CD14-positive monocyte (primary cell): Measurements from ENCODE around the gene GLMP. TPM values are rescaled to one million over a fixed set of nuclear protein-coding genes. Genes with fewer than 3 reads are reported as not detected.

Experiments
- DNase-seq, 3 donors: peaks; one replicate each; pipeline ENCODE4 v3.0.0-alpha.2; 2011 to 2022
- H2AFZ ChIP-seq: 2 replicates; pipeline ENCODE4 v1.6.0; 2012; ENCODE audit warnings: mild to moderate bottlenecking, low read depth, low read length, inconsistent platforms; ENCODE audit not compliant: insufficient read depth, poor library complexity, severe bottlenecking
- H3K27ac ChIP-seq, 2 donors: 1 replicate in 1 of 2; 2 replicates in 1 of 2; pipeline ENCODE4 v1.5.1; 2012 to 2013; ENCODE audit warnings: low read length in 2 of 2, control low read depth in 1 of 2, inconsistent platforms in 1 of 2, low read depth in 1 of 2, mild to moderate bottlenecking in 1 of 2
- H3K27me3 ChIP-seq, 2 donors: one replicate each; pipeline versions ENCODE4 v1.6.0 to v1.6.1; 2011 to 2013; ENCODE audit warnings: low read length in 2 of 2; ENCODE audit not compliant: control insufficient read depth in 2 of 2, insufficient read depth in 2 of 2
- H3K36me3 ChIP-seq, 2 donors: replicated peaks in 1 of 2; 1 replicate in 1 of 2; 2 replicates in 1 of 2; pipeline versions ENCODE4 v1.5.1 to v1.6.1; 2012 to 2013; ENCODE audit warnings: low read length in 2 of 2, control low read depth in 1 of 2, inconsistent platforms in 1 of 2, mild to moderate bottlenecking in 1 of 2; ENCODE audit not compliant: insufficient read depth in 2 of 2, control insufficient read depth in 1 of 2
- H3K4me1 ChIP-seq, 2 donors: 1 replicate in 1 of 2; 2 replicates in 1 of 2; pipeline versions ENCODE4 v1.5.1 to v1.6.1; 2012 to 2013; ENCODE audit warnings: low read length in 2 of 2, control low read depth in 1 of 2, inconsistent platforms in 1 of 2, mild to moderate bottlenecking in 1 of 2, moderate library complexity in 1 of 2; ENCODE audit not compliant: insufficient read depth in 2 of 2, control insufficient read depth in 1 of 2
- H3K4me2 ChIP-seq: replicated peaks from 2 replicates; pipeline ENCODE3; 2012; ENCODE audit warnings: low read length, moderate library complexity, mild to moderate bottlenecking; ENCODE audit not compliant: poor library complexity, severe bottlenecking; ENCODE audit errors: extremely low read depth
- H3K4me3 ChIP-seq, 3 experiments: fragments of 200-600 bp in 1 of 3; sonication (generic) in 1 of 3; replicated peaks in 1 of 3; 1 replicate in 2 of 3; 2 replicates in 1 of 3; pipeline ENCODE4 v1.5.1; 2011 to 2013; ENCODE audit warnings: low read length in 3 of 3, mild to moderate bottlenecking in 3 of 3, control low read depth in 2 of 3, low read depth in 2 of 3, inconsistent platforms in 1 of 3, moderate library complexity in 1 of 3
- H3K79me2 ChIP-seq: 2 replicates; pipeline ENCODE4 v1.6.0; 2012; ENCODE audit warnings: mild to moderate bottlenecking, control low read depth, inconsistent platforms, low read length, moderate library complexity; ENCODE audit not compliant: insufficient read depth
- H3K9ac ChIP-seq: 2 replicates; pipeline ENCODE4 v1.6.0; 2017; ENCODE audit warnings: low read length, mild to moderate bottlenecking; ENCODE audit not compliant: insufficient read depth, poor library complexity, severe bottlenecking
- H3K9me3 ChIP-seq, 2 donors: replicated peaks in 1 of 2; 1 replicate in 1 of 2; 2 replicates in 1 of 2; pipeline versions ENCODE4 v1.5.1 to v1.6.1; 2012 to 2013; ENCODE audit warnings: low read length in 2 of 2, control low read depth in 1 of 2; ENCODE audit not compliant: control insufficient read depth in 1 of 2, insufficient read depth in 1 of 2
- H4K20me1 ChIP-seq: 2 replicates; pipeline ENCODE4 v1.6.0; 2012; ENCODE audit warnings: mild to moderate bottlenecking, low read length, control low read depth, moderate library complexity; ENCODE audit not compliant: insufficient read depth
- H3K27ac Mint-ChIP-seq, 7 donors: one replicate each; pipeline ENCODE4 v1.8.0; 2020; ENCODE audit warnings: mild to moderate bottlenecking in 7 of 7, mixed read lengths in 7 of 7, moderate library complexity in 6 of 7, inconsistent platforms in 2 of 7
- H3K27me3 Mint-ChIP-seq, 3 donors: one replicate each; pipeline ENCODE4 v1.8.0; 2021 to 2022; ENCODE audit warnings: low read depth in 3 of 3, mild to moderate bottlenecking in 3 of 3, mixed read lengths in 3 of 3, moderate library complexity in 3 of 3, inconsistent platforms in 1 of 3
- H3K36me3 Mint-ChIP-seq, 2 donors: one replicate each; pipeline ENCODE4 v1.8.0; 2020; ENCODE audit warnings: mixed read lengths in 2 of 2, inconsistent platforms in 1 of 2, mild to moderate bottlenecking in 1 of 2
- H3K4me1 Mint-ChIP-seq: one replicate; pipeline ENCODE4 v1.8.0; 2020; ENCODE audit warnings: mild to moderate bottlenecking, mixed read lengths
- H3K4me3 Mint-ChIP-seq, 2 donors: one replicate each; pipeline ENCODE4 v1.8.0; 2020; ENCODE audit warnings: mild to moderate bottlenecking in 2 of 2, mixed read lengths in 2 of 2, moderate library complexity in 1 of 2
- H3K9me3 Mint-ChIP-seq, 7 donors: one replicate each; pipeline ENCODE4 v1.8.0; 2020 to 2022; ENCODE audit warnings: mixed read lengths in 7 of 7, mild to moderate bottlenecking in 6 of 7, moderate library complexity in 6 of 7, inconsistent platforms in 2 of 7
- CTCF ChIP-seq: fragments of 200-600 bp; IDR thresholded peaks from one replicate; pipeline ENCODE4 v1.8.0; 2022; ENCODE audit warnings: antibody characterized with exemption, mild to moderate bottlenecking
- WGBS: methylation state at CpG from one replicate; pipeline ENCODE4 v1.1.5; 2013; ENCODE audit warnings: missing lambda C conversion rate; ENCODE audit not compliant: insufficient coverage; 5-methylcytosine and 5-hydroxymethylcytosine counted together
- intact Hi-C, 2 donors: fragments of 100-400 bp; cut with micrococcal nuclease; formaldehyde crosslinking; loops; one replicate each; pipeline versions ENCODE4 v1.15.0 to v1.15.1; 2023
- polyA plus RNA-seq, 3 donors: library from polyadenylated mRNA; depleted of rRNA in 1 of 3; unstranded in 2 of 3; stranded (reverse) in 1 of 3; fragments of 300-500 nt in 2 of 3; fragments of >200 nt in 1 of 3; fragmentation: Illumina TruSeq in 2 of 3; gene quantifications; 1 replicate in 2 of 3; 2 replicates in 1 of 3; pipeline ENCODE4 v1.2.3, GENCODE V29; 2012 to 2021

Gene GLMP
- polyA plus RNA-seq, 3 donors, result 24.3 to 59.6 (median 34.7) TPM

GRCh38 chr1:156281693-156282478 is 13.6 kb downstream of the GLMP start:
- no peak for TF ChIP-seq CTCF
- Histone ChIP-seq H3K79me2 (peaks cover 66% of the 10 kb centered on the region), H3K4me3 (peak overlapping the region; percentile 63 to 96 (median 94)), H4K20me1 (peaks cover 46% of the 10 kb centered on the region), H3K4me2 (peak overlapping the region; percentile 90), H3K9me3 (no peaks in the 10 kb centered on the region), H3K27ac (peak overlapping the region; percentile 79 to 82), H3K27me3 (no peaks in the 10 kb centered on the region), H3K4me1 (peaks cover 76 to 79% of the 10 kb centered on the region in 2 donors), H3K36me3 (peaks cover 29 to 39% of the 10 kb centered on the region in 2 donors), H3K9ac (peak overlapping the region; percentile 85), H2AFZ (peak overlapping the region; percentile 82)
- H3K9me3 Mint-ChIP-seq, result no peaks in the 10 kb centered on the region
- peaks cover 67% of the 10 kb centered on the region for H3K4me1 Mint-ChIP-seq
- H3K4me3 Mint-ChIP-seq, result peak overlapping the region; percentile 90 to 94
- peak in 1 of 3 donors; percentile 33 for DNase-seq
- H3K27me3 Mint-ChIP-seq, result no peaks in the 10 kb centered on the region
- WGBS, result 3% methylated on average over 15 of the region's 22 CpGs
- peaks cover 22 to 45% of the 10 kb centered on the region in 2 donors for H3K36me3 Mint-ChIP-seq
- peak overlapping the region; percentile 87 to 95 (median 92) for H3K27ac Mint-ChIP-seq
- intact Hi-C loops, result no loop called here

- Histone ChIP-seq H2AFZ (peak overlapping the region; percentile 82), H3K27ac (peak overlapping the region; percentile 79 to 82), H3K36me3 (peaks cover 28 to 37% of the 10 kb centered on the region in 2 donors), H4K20me1 (peaks cover 49% of the 10 kb centered on the region), H3K27me3 (no peaks in the 10 kb centered on the region), H3K4me3 (peak overlapping the region in 2 of 3 experiments; percentile 63 to 94), H3K9ac (peak overlapping the region; percentile 85), H3K4me2 (peak overlapping the region; percentile 90), H3K4me1 (peaks cover 82 to 85% of the 10 kb centered on the region in 2 donors), H3K9me3 (no peaks in the 10 kb centered on the region), H3K79me2 (peaks cover 66% of the 10 kb centered on the region)
- Mint-ChIP-seq H3K27ac (peak overlapping the region; percentile 59 to 95 (median 90)), H3K9me3 (no peaks in the 10 kb centered on the region), H3K4me1 (peaks cover 73% of the 10 kb centered on the region), H3K36me3 (peaks cover 23 to 47% of the 10 kb centered on the region in 2 donors), H3K4me3 (peak overlapping the region; percentile 90 to 94), H3K27me3 (no peaks in the 10 kb centered on the region)
- intact Hi-C loops, result no loop called here
- 33% methylated on average over 8 of the region's 8 CpGs for WGBS
- TF ChIP-seq CTCF, result no peak
- DNase-seq, result peak in 1 of 3 donors; percentile 33
Measured at GRCh38 chr1:156281281-156281680, 14.2 kb downstream of the GLMP start.
